Stimulated activated naive CD8-positive, alpha-beta T cell treated with anti-CD3 and anti-CD28 coated beads, Interleukin-15, amount 100 ng/mL, for 72 hours (primary cell): Measurements from ENCODE around the gene TMEM94.
A peak's percentile ranks its signal among the peaks of the same experiment; 100 is the strongest.
"Not testable (repeated sequence)": the region's sequence is repeated elsewhere in the genome, so short reads cannot be mapped to it uniquely, and the experiment has no call there.

Source experiments
- ATAC-seq: fragments of 150-1000 bp; cut with Tn5 transposase; 2 replicates; pipeline ENCODE4 v1.10.0; 2021; ENCODE audit warnings: mild to moderate bottlenecking, moderate library complexity
- DNase-seq, 2 donors: peaks; one replicate each; pipeline ENCODE4 v3.0.0; 2021 to 2022
- H3K27ac Mint-ChIP-seq, 2 donors: one replicate each; pipeline ENCODE4 v1.8.0; 2022; ENCODE audit warnings: mild to moderate bottlenecking in 2 of 2, mixed read lengths in 2 of 2, moderate library complexity in 2 of 2
- H3K27me3 Mint-ChIP-seq: one replicate; pipeline ENCODE4 v1.8.0; 2022; ENCODE audit warnings: mixed read lengths
- H3K4me1 Mint-ChIP-seq: one replicate; pipeline ENCODE4 v1.8.0; 2022; ENCODE audit warnings: mild to moderate bottlenecking, mixed read lengths
- H3K4me3 Mint-ChIP-seq, 2 donors: one replicate each; pipeline ENCODE4 v1.8.0; 2022; ENCODE audit warnings: mild to moderate bottlenecking in 2 of 2, mixed read lengths in 2 of 2, moderate library complexity in 1 of 2
- H3K9me3 Mint-ChIP-seq, 2 donors: one replicate each; pipeline ENCODE4 v1.8.0; 2022; ENCODE audit warnings: mixed read lengths in 2 of 2

The TMEM94 gene

GRCh38 chr17:75437404-75437803 is 19.0 kb upstream of the TMEM94 start:
- H3K27me3 Mint-ChIP-seq, ATAC-seq, H3K4me3 Mint-ChIP-seq, H3K4me1 Mint-ChIP-seq, H3K27ac Mint-ChIP-seq, DNase-seq, H3K9me3 Mint-ChIP-seq: not testable (repeated sequence)

DNA sequence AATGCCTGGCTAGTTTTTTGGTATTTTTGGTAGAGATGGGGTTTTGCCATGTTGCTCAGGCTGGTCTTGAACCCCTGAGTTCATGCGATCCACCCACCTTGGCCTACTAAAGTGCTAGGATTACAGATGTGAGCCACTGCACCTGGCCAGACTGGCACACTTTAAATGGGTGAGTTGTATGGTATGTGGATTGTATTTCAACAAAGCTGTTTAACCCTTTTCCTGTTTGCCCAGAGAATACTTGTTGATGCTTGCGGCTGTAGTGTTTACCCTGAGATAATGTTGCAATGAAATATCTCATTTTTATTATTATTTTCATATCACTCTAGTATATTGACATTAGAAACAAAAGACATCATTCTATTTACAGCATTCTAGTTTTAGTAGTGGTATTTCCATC is 17.1 kb upstream of the TMEM94 start:
- no peak for ATAC-seq

GRCh38 chr17:75440738-75441448 is 15.5 kb upstream of the TMEM94 start:
- peak overlapping the region; percentile 24 to 74 for H3K27ac Mint-ChIP-seq
- no peaks in the 10 kb centered on the region for H3K9me3 Mint-ChIP-seq
- DNase-seq: no peak
- no peak for ATAC-seq
- H3K4me3 Mint-ChIP-seq: no peak overlapping the region
- peaks cover 5% of the 10 kb centered on the region for H3K4me1 Mint-ChIP-seq
- no peaks in the 10 kb centered on the region for H3K27me3 Mint-ChIP-seq

More for the DNA sequence above, 17.1 kb upstream of the TMEM94 start:
- no peak for DNase-seq
- Mint-ChIP-seq H3K27ac (no peak overlapping the region), H3K27me3 (no peaks in the 10 kb centered on the region), H3K9me3 (no peaks in the 10 kb centered on the region), H3K4me3 (no peak overlapping the region), H3K4me1 (peaks cover 7% of the 10 kb centered on the region)

DNA sequence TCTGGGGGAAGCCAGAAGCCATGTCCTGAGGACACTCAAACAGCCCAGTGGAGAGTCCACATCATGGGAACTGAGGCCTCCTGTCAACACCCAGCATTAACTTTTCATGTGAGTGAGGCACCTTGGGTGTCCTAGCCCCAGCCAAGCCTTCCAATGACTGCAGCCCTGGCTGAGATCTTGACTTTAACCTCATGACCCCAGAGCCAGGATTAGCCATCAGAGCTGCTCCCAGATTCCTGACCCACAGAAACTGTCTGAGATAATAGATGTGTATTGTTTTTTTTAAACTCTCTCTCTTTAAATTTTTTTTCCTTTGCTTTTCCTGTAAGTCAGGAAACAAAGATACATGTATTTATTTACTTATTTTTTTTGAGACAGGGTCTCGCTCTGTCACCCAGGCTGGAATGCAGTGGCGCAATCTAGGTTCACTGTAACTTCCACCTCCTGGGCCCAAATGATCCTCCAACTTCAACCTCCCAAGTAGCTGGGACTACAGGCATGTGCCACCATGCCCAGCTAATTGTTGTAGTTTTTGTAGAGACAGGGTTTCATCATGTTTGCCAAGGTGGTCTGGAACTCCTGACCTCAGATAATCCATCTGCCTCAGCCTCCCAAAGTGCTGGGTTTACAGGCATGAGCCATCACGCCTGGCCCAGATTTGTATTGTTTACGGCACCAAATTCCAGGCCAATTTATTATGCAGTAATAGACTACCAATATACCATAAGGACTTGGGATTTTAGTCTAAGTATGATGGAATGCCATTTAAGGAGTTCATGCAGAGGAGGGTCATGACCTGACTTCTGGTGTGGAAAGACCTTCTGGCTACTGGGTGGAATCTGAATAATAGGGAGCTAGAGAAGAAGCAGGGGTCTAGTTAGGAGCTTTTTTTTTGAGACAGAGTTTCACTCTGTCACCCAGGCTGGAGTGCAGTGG is 14.0 kb upstream of the TMEM94 start:
- ATAC-seq (no peak), DNase-seq (no peak)
- no peaks in the 10 kb centered on the region for H3K27me3 Mint-ChIP-seq
- peak overlapping the region in 1 of 2 donors; percentile 76 for H3K27ac Mint-ChIP-seq
- no peaks in the 10 kb centered on the region for H3K4me1 Mint-ChIP-seq
- no peaks in the 10 kb centered on the region for H3K9me3 Mint-ChIP-seq
- H3K4me3 Mint-ChIP-seq: no peak overlapping the region

DNA sequence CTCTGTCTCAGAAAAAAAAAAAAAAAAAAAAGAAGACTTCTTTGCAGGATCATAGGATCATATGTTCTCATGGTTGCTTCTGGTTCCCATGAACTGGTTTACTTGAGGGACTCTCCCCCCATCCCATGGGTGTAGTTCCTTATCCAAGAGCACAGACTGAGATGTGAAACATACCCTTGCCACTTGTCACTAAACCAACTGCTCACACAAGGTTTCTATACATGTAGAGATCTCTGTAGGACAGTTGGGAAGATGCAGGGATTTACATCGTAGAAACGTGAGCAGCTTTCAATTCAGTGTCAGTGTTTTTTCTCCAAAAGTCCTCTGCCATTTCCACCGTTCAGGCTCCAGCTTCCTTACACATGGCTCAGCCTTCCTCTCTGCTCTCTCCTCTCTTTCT is 11.1 kb upstream of the TMEM94 start:
- Mint-ChIP-seq H3K9me3 (no peaks in the 10 kb centered on the region), H3K27ac (no peak overlapping the region), H3K4me1 (no peaks in the 10 kb centered on the region), H3K27me3 (no peaks in the 10 kb centered on the region), H3K4me3 (no peak overlapping the region)
- ATAC-seq (no peak), DNase-seq (no peak)

DNA sequence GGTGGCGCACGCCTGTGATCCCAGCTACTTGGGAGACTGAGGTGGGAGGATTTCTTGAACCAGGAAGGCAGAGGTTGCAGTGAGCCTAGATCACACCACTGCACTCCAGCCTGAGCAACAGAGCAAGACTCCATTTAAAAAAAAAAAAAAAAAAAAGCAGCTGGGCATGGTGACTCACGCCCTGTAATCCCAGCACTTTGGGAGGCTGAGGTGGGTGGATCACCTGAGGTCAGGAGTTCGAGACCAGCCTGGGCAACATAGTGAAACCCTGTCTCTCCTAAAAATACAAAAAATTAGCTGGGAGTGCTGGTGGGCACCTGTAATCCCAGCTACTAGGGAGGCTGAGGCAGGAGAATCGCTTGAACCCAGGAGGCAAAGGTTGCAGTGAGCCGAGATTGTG is 10.5 kb upstream of the TMEM94 start:
- H3K27me3 Mint-ChIP-seq, H3K4me3 Mint-ChIP-seq, DNase-seq, H3K4me1 Mint-ChIP-seq, H3K9me3 Mint-ChIP-seq, ATAC-seq, H3K27ac Mint-ChIP-seq: not testable (repeated sequence)

GRCh38 chr17:75447951-75448856 is 8.2 kb upstream of the TMEM94 start:
- Mint-ChIP-seq H3K4me3 (no peak overlapping the region), H3K9me3 (no peaks in the 10 kb centered on the region), H3K4me1 (no peaks in the 10 kb centered on the region), H3K27ac (no peak overlapping the region), H3K27me3 (no peaks in the 10 kb centered on the region)
- DNase-seq (no peak), ATAC-seq (no peak)

- Mint-ChIP-seq H3K27me3 (no peaks in the 10 kb centered on the region), H3K27ac (no peak overlapping the region), H3K9me3 (no peaks in the 10 kb centered on the region), H3K4me1 (peaks cover 10% of the 10 kb centered on the region), H3K4me3 (no peak overlapping the region)
- ATAC-seq: no peak
- no peak for DNase-seq
These were observed 6.2 kb upstream of the TMEM94 start for GRCh38 chr17:75450270-75450669.

- H3K4me3 Mint-ChIP-seq: no peak overlapping the region
- H3K4me1 Mint-ChIP-seq: peaks cover 32% of the 10 kb centered on the region
- H3K9me3 Mint-ChIP-seq: no peaks in the 10 kb centered on the region
- H3K27me3 Mint-ChIP-seq: no peaks in the 10 kb centered on the region
- H3K27ac Mint-ChIP-seq: no peak overlapping the region
- DNase-seq: no peak
- no peak for ATAC-seq
These were observed 2.2 kb upstream of the TMEM94 start for GRCh38 chr17:75454193-75454592.

DNA sequence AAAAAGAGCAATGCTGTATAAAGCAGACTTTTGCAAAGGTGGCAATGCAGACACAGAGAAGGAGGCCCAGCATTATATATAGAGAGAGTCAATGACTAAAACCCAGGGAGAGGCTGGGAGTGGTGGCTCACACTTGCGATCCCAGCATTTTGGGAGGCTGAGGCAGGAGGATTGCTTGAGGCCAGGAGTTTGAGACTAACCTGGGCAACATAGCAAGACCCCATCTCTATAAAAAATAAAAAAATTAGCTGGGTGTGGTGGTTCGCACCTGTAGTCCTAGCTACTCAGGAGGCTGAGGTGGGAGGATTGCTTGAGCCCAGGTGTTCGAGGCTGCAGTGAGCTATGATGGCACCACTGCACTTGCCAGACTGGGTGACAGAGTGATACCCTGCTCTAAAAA is 1.8 kb upstream of the TMEM94 start:
- ATAC-seq, DNase-seq, H3K27me3 Mint-ChIP-seq, H3K27ac Mint-ChIP-seq, H3K9me3 Mint-ChIP-seq, H3K4me3 Mint-ChIP-seq: not testable (repeated sequence)
- H3K4me1 Mint-ChIP-seq: peaks cover 32% of the 10 kb centered on the region

DNA sequence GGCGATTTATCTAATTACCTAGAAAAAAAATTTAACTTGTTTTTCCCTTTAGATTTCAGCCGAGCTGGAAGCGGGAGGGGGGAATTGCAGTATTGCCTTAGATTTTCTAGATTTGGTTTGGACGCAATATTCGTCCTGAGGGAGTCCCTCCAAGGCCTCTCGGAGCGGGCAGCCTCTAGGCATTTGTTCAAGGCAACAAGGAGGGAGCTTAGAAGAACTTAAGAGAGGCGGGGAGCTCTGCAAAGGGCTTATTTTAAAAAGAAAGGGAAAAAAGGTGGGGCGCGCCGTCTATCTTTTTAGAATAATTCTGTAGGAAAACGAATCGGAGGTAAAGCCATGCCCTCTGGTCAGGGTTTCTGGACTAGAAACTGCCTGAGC is 407 bp upstream of the TMEM94 start:
- Mint-ChIP-seq H3K4me3 (peak overlapping the region; percentile 98), H3K9me3 (no peaks in the 10 kb centered on the region), H3K4me1 (peaks cover 38% of the 10 kb centered on the region), H3K27me3 (no peaks in the 10 kb centered on the region), H3K27ac (peak overlapping the region; percentile 80 to 89)
- DNase-seq (no peak), ATAC-seq (peak; percentile 36)

DNA sequence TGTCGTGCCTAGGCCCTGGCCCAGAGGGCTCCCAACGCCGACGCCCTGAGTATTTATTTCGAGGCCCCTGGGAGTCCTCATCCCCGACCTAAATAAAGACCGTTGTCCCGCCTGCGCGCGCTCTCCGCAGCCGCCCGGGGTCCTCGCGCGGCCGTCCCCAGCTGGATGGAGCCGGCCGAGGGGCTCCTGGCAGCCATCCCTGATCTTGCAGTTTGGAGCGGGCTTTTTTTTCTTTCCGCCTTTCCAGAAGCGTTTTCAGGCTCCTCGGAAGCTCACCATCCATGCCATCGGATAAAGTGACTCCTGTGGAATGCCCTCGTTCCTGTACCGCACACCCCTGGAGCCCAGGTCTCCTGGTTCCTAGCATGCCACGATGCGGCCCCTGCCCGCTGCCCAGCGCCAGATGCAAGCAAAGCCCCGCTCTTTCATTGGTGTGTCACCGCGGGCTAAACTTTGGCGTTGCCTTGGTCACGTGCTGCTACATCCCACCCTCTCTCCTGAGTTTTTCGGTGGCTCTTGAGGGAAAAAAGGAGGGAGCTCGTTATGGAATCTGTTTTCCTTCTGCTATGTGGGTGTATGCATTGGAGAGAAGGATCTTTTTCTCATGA is 716 bp downstream of the TMEM94 start:
- H3K4me3 Mint-ChIP-seq: peak overlapping the region; percentile 98
- no peaks in the 10 kb centered on the region for H3K27me3 Mint-ChIP-seq
- DNase-seq (peak in 1 of 2 donors; percentile 18), ATAC-seq (peak; percentile 29)
- peaks cover 38% of the 10 kb centered on the region for H3K4me1 Mint-ChIP-seq
- H3K27ac Mint-ChIP-seq: peak overlapping the region; percentile 98
- H3K9me3 Mint-ChIP-seq: no peaks in the 10 kb centered on the region

DNA sequence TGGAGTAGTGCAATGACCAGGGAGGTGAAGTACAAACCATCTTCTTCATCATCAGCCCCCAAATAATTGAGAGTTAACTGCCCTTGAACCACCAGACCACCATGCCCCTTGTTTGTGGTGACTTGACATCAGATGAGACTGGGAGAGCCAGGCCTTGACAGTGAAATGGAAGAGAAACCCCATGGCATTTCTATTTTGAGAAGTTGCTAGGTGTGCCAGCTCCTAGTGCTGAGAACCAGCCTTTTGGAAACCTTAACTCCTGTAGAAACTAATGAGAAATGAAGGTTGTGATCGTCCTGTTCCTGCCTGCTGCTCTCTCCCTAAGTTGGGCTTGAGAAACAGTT is 2.8 kb downstream of the TMEM94 start:
- Mint-ChIP-seq H3K4me3 (no peak overlapping the region), H3K27ac (no peak overlapping the region), H3K4me1 (peaks cover 38% of the 10 kb centered on the region), H3K27me3 (no peaks in the 10 kb centered on the region), H3K9me3 (no peaks in the 10 kb centered on the region)
- ATAC-seq (no peak), DNase-seq (no peak)

DNA sequence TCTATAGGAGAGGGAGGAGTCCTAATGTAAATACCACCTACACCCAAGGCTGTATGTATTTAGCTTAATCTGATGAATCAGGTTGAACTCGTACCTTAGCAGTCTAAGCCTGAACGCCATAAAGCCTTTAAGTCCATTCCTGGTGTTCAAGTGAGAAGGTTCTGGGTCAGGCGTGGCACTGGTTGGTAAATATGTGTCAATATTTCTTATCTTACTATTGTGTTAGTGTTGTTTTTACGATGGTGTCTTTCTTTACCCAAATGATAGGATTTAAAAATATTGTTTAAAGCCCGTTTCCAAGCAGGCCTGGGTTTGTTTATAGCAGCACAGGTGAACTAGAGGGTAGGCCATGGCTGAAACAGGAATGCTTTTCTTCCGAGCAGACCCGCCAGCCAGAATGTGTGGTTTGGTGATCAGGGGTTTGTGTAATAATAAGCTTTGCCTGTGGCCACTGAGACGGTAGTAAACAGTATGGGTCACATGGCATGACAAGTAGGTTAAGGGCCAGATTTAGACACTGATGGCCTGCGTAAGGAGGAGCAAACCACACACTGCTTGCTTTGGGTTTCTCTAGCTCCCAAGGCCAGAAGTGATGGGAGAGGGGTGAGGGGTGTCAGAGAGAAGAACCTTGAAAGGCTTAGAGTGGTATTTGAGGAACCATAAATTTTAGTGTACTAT is 3.3 kb downstream of the TMEM94 start:
- no peaks in the 10 kb centered on the region for H3K27me3 Mint-ChIP-seq
- no peak for DNase-seq
- no peak overlapping the region for H3K4me3 Mint-ChIP-seq
- H3K27ac Mint-ChIP-seq: no peak overlapping the region
- H3K9me3 Mint-ChIP-seq: no peaks in the 10 kb centered on the region
- ATAC-seq: no peak
- H3K4me1 Mint-ChIP-seq: peaks cover 35% of the 10 kb centered on the region

- Mint-ChIP-seq H3K4me1 (peaks cover 35% of the 10 kb centered on the region), H3K9me3 (no peaks in the 10 kb centered on the region), H3K27ac (no peak overlapping the region), H3K4me3 (no peak overlapping the region), H3K27me3 (no peaks in the 10 kb centered on the region)
- ATAC-seq (no peak), DNase-seq (no peak)
These were observed 3.9 kb downstream of the TMEM94 start for GRCh38 chr17:75460295-75460694.
